Islet precursor cell (in vitro differentiated cells): ENCODE results near the gene ACTN4.

Experiments
- DNase-seq: peaks from one replicate; pipeline ENCODE4 v3.0.0-alpha.2; 2018

The ACTN4 gene

GRCh38 chr19:38727868-38728660, 80.6 kb downstream of the ACTN4 start:
- DNase-seq, result peak; percentile 77

GRCh38 chr19:38728752-38729541, 81.5 kb downstream of the ACTN4 start:
- no peak for DNase-seq

GRCh38 chr19:38729653-38730469, 82.4 kb downstream of the ACTN4 start:
- DNase-seq, result peak; percentile 88

DNA sequence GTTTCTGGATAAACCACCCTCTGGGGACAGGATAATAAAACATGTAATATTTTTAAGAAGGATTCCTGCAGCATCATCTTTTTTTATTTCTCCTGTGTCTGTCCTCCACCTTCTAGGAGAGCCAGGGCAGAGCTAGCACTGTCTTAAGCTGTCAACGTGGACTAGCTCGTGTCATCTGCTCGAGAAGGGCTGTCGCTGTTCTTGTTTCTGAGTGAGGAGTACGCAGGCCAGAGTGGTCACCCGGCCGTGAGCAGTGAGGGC, 83.0 kb downstream of the ACTN4 start:
- DNase-seq, result no peak

GRCh38 chr19:38730731-38731589, 83.5 kb downstream of the ACTN4 start:
- DNase-seq, result no peak

GRCh38 chr19:38731654-38732301, 84.3 kb downstream of the ACTN4 start:
- DNase-seq, result peak; percentile 49

DNA sequence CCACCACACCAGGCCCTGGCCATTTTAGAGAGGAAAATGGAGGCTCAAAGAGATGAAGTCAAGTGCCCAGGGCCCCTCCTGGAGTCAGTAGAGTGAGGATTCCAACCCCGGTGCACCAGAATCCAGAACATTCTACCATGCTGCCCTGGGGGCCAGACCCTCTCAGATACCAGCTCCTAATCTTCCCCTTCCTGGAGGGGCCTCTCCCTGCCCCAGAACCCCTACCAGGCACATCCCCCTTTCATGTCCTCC, 85.7 kb downstream of the ACTN4 start:
- no peak for DNase-seq

GRCh38 chr19:38733493-38734175, 86.2 kb downstream of the ACTN4 start:
- peak; percentile 58 for DNase-seq

GRCh38 chr19:38734176-38734425, 86.7 kb downstream of the ACTN4 start:
- DNase-seq, result no peak

DNA sequence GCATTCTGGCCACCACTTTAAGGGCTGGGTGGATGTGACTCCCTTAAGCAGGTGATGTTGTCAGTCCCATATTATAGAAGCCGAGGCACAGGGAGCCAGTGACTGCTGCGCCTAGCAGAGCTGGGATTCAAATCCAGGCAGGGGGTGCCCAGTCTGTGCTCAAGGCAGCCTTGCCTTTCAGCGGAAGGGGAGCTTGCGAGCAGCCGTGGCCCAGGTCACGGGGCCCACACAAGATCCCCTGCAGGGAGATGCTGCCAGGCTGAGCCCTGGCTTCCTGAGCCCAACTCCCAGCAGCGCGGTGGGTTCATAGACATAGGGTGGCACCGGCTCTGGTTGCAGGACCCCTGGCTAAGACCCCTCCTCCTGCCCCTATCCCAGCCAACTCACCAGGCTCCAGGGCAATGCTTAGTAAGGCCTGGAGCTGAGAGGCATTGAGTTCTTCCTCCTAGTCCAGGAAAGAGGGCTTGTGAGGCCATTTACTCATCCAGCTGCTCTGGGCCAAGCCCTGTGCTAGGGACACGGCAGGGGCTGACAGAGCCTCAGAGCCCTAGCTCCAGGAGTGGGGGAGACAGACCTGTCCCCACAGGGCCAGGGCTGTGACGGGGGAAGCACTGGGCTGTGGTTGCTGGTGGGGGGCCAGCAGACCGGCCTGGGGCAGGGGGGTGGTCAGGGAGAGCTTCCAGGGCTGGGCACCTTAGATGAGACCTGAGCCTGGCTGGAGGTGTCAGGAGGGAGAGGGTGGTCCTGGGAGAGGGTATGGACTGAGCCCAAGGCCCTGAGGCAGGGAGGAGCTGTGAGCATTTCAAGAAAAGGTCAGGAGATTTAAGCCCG, 87.2 kb downstream of the ACTN4 start:
- DNase-seq, result peak; percentile 74

DNA sequence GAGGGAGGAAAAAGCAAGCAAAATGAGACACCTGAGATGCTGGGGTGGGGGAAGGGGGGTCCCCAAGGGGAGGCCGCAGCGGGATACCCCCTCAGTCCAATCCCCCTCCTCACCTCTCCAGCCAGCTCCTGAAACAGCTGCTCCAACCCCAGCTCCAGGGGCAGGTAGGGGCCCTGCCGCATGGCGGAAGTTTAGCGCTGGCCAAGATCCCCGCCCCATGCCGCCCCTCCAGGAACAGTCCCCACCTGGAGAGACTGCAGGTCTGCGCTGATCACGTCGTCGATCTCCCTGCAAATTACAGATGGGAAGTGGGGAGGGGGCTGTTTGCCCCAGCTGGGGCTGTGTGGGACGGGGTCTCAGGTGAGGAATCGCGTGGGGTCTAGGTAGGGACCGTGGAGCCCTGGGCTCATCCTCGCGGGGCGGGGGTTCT, 87.8 kb downstream of the ACTN4 start:
- peak; percentile 89 for DNase-seq

GRCh38 chr19:38736036-38736412, 88.6 kb downstream of the ACTN4 start:
- peak; percentile 87 for DNase-seq

DNA sequence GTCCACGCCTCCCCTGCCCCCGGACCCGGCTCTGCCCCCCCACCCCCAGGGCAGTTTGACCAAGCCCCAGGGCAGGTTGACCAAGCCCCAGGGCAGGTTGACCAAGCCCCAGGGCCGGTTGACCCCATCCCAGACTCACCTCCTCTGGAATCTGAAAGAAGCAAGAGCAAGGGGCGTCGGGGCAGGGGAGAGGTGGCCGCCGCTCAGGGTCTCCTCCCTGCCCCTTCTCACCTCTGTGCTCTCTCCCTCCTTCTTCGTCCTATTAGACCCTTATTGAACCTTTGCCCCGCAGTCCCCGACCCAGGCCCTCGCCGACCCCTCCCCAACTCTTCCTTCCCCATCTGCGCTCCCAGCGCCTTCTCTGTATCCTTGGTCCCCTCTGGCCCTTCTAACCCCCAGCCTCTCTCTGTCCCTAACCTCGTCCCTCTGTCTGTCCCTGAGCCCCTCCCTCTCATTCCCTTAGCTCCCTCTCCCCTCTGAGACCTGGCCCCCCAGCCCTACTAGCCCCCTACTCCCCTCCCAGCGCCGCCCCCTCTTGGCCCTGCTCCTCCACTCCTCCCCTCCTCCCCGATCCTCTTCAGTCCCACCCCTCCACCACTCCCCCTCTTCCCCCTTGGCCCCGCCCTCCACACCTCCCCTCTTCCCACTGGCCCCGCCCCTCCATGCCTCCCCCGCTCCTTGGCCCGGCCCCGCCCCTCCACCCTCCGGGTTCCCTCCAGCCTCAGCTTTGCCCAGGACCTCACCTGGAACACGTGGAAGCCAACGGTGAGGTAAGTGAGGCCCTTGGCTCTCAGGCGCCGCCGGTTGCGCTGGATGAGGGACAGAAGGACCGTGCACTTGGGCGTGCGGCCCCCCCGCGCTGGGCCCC, 89.2 kb downstream of the ACTN4 start:
- peak; percentile 81 for DNase-seq

GRCh38 chr19:38737281-38737865, 89.9 kb downstream of the ACTN4 start:
- no peak for DNase-seq

DNA sequence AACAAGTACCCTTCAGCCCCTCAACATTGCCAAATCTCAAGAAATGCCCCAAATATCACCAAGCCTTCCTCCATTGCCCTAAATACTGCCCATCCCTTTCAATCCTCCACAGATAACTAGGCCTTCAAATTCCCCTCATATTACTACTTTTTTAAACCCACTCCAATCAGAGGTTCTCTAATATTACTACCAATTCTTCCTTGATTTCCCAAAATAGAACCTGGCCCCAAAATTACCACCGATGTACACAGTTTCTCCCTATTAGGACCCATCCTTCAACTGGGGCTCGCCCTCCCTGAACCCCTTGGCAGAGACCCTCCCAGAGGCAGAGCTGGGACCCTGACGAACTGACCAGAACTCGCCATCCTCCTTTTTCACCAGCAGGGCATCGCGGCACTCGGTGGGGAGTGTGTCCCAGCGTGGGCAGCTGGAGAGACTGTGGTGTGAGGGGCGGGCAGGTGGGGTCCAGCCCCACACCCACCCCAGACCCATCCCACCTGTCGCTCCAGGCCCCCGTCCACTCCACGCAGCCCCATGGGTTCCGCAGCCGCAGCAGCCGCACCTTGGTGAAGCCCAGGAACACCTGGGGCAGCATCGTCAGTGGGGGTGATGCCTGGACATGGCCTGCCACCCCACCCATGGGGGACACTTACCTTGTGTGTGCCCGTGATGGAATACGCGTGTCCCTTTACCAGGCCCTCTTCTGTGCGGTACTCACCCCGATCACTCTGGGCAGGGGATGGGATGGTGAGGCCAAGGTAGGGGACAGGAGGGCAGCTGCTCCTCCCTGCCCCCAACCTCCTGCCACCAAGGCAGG, 90.7 kb downstream of the ACTN4 start:
- no peak for DNase-seq

GRCh38 chr19:38739440-38740256, 92.2 kb downstream of the ACTN4 start:
- no peak for DNase-seq

DNA sequence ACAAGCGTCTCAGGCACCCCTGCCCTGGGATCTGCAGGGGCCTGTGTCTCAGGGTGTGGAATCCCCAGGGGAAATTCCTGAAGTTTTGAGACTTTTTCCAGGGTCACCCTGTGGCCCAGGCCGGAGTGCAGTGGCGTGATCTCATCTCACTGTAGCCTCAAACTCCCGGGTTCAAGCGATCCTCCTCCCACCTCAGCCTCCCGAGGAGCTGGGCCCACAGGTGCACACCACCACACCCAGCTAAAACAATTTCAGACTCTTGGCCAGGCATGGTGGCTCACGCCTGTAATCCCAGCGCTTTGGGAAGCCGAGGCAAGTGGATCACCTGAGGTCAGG, 92.8 kb downstream of the ACTN4 start:
- DNase-seq, result no peak

DNA sequence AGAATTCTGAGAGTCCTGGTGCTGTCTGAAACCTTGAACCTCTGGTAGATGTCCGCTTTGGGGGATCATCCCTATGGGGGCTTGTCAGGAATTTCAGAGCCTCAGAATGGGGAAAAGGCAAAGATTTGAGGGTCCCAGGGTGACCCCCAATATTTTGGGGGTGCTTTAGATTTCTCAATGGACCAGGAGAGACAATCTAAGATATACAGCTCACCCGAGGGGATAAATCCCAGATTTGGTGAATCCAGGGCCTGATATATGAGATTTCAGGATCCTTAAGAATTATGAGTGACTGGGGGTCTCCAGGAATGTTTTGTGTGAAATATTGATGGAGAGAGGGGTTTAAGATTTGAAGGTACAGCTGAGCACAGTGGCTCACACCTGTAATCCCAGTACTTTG, 93.5 kb downstream of the ACTN4 start:
- DNase-seq, result no peak
